Activated naive CD4-positive, alpha-beta T cell treated with anti-CD3 and anti-CD28 coated beads, Interleukin-2, amount 50 U/mL, for 24 hours (primary cell): ENCODE data around the gene PRKCE.
"Not testable (repeated sequence)": the region's sequence is repeated elsewhere in the genome, so short reads cannot be mapped to it uniquely, and the experiment has no call there.

Source experiments
- H3K27ac Mint-ChIP-seq: one replicate; pipeline ENCODE4 v1.8.0; 2021; ENCODE audit warnings: mild to moderate bottlenecking, mixed read lengths
- H3K27me3 Mint-ChIP-seq: one replicate; pipeline ENCODE4 v1.8.0; 2021; ENCODE audit warnings: mixed read lengths
- H3K36me3 Mint-ChIP-seq: one replicate; pipeline ENCODE4 v1.8.0; 2021; ENCODE audit warnings: mixed read lengths
- H3K4me1 Mint-ChIP-seq: one replicate; pipeline ENCODE4 v1.8.0; 2021; ENCODE audit warnings: mixed read lengths
- H3K4me3 Mint-ChIP-seq: one replicate; pipeline ENCODE4 v1.8.0; 2021; ENCODE audit warnings: mild to moderate bottlenecking, mixed read lengths
- H3K9me3 Mint-ChIP-seq: one replicate; pipeline ENCODE4 v1.8.0; 2021; ENCODE audit warnings: mixed read lengths

PRKCE gene

DNA sequence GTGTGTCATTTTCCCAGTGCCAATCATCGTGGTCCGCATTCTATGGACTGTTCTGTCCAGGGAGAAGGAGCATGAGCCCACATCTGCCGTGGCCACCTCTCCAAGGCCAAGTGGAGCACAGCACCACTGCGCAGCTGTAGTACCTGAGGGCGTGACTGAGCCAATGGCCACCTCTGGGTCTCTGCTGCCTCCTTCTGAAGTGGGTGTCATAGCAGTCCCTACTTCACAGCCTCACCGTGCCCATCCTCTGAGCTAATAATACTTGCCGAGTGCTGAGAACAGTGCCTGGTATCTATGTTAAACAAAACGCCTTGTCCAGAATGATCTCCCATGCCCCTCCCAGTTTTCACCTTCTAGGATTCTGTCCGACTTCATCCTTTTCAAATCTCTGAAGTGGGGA, 256.1 kb downstream of the PRKCE start:
- Mint-ChIP-seq H3K27ac (no peak overlapping the region), H3K36me3 (no peaks in the 10 kb centered on the region), H3K4me3 (no peak overlapping the region), H3K4me1 (no peaks in the 10 kb centered on the region), H3K27me3 (no peaks in the 10 kb centered on the region), H3K9me3 (no peaks in the 10 kb centered on the region)

DNA sequence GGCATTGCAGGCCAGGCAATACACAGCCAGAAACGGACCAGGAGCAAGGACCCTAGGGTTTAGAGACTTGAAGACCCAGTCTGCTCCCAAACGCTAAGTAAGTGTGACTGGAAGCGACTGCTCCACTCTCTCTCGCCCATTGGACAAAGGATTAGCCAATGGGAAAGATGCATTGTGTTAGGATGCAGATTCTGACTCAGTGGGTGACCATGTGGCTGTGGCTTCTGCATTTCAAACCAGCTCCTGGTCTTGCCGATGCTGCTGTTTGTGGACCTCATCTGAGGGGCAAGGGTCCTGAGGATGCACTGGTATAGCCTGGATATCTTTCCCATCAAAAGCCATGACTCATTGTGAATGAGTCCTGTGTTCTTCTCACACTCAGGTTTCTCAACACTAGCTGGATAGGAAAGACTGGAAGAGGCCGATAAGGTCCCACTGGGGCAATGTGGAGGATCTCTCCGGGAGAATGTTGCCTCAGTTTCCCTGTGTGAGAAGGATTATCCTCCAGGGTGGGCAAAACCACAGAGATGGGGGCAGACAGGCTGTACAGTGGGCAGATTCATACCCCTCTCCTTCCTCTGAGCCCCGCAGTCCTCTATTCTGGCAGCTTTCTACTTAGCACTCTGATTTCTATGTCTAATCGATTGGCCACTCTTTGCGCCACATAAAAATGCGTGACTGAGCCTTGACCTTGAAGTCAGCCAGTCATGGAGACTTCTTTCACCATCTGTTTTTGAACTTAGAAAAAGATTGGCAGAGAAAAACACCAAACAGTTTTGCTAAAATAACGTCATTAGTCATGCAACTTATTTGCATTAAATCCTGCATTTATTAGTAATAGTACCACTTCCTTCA, 257.1 kb downstream of the PRKCE start:
- no peaks in the 10 kb centered on the region for H3K9me3 Mint-ChIP-seq
- no peak overlapping the region for H3K4me3 Mint-ChIP-seq
- no peak overlapping the region for H3K27ac Mint-ChIP-seq
- no peaks in the 10 kb centered on the region for H3K4me1 Mint-ChIP-seq
- H3K36me3 Mint-ChIP-seq, result no peaks in the 10 kb centered on the region
- H3K27me3 Mint-ChIP-seq, result no peaks in the 10 kb centered on the region

DNA sequence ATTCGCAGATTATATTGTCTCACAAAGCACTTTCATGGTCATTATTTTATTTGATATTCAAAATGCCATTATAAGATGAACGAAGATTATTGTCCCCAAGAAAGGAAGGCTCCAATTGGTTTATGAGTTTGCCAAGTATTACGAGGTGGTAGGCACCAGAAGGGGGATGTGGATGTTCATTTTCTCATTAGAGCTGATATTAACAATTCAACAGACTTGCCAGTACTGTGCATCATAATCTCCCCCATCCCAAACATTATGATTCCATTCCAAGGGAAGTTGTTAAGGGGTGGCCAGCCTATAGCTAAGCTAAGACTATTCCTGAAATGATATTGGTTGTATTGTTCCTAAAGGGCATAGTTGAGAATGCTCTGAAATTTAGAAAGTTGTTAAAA, 257.7 kb downstream of the PRKCE start:
- H3K36me3 Mint-ChIP-seq, result no peaks in the 10 kb centered on the region
- H3K27me3 Mint-ChIP-seq, result no peaks in the 10 kb centered on the region
- H3K4me3 Mint-ChIP-seq, result no peak overlapping the region
- no peaks in the 10 kb centered on the region for H3K4me1 Mint-ChIP-seq
- H3K27ac Mint-ChIP-seq, result no peak overlapping the region
- H3K9me3 Mint-ChIP-seq, result no peaks in the 10 kb centered on the region

DNA sequence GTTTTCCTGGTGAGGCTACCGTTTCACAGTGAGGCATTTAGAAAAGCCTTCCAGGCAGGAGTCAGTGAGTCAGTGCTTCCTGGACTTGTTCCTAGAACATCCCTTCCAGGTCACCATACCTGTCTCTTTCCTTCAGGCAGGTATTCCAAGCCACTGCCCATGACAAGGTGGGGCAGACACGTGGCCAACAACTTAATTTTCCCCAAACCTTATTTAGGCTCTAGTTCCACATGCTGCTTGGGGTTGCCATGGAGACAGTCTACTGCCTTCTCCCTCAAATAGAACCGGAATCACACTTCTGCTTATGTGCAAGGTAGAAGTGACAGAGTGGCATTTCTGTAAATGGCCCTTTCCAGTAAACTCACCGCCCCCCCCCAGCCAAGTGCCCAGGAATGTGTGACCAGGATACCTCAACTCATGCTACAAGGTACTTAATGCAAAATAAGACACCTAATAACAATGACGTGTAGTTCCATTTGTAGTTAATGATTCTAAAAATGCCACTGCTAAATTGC, 258.3 kb downstream of the PRKCE start:
- no peaks in the 10 kb centered on the region for H3K4me1 Mint-ChIP-seq
- H3K27me3 Mint-ChIP-seq, result no peaks in the 10 kb centered on the region
- no peaks in the 10 kb centered on the region for H3K36me3 Mint-ChIP-seq
- H3K4me3 Mint-ChIP-seq, result no peak overlapping the region
- H3K9me3 Mint-ChIP-seq, result no peaks in the 10 kb centered on the region
- no peak overlapping the region for H3K27ac Mint-ChIP-seq

DNA sequence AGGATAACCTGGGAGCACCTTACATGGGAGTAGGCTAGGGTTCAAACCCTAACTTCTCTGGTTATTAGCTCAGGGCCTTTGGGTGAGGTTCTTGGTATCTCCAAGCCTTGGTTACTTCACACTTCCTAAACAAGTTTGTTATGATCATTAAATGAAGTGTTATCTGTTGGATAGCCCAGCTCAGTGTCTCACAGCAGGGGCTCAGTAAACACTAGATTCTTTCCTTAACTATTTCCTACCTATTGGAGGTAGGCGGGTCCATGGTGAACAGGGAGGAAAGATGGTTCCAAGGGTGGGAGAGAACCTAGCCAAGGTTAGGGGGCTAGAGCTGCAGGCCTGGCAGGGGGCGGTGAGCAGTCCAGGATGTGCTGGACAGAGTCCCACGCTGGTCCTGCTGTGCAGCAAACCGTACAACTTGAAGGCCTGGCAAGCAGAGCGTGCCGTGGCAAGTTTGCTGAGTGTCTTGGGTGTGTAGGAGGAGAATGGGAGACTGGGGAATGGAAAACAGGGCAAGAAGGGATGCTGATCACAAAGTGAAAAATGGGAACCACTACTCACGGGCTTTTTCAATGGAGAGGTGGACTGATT, 259.1 kb downstream of the PRKCE start:
- no peaks in the 10 kb centered on the region for H3K4me1 Mint-ChIP-seq
- H3K27ac Mint-ChIP-seq, result no peak overlapping the region
- H3K9me3 Mint-ChIP-seq, result no peaks in the 10 kb centered on the region
- no peak overlapping the region for H3K4me3 Mint-ChIP-seq
- no peaks in the 10 kb centered on the region for H3K36me3 Mint-ChIP-seq
- H3K27me3 Mint-ChIP-seq, result no peaks in the 10 kb centered on the region

DNA sequence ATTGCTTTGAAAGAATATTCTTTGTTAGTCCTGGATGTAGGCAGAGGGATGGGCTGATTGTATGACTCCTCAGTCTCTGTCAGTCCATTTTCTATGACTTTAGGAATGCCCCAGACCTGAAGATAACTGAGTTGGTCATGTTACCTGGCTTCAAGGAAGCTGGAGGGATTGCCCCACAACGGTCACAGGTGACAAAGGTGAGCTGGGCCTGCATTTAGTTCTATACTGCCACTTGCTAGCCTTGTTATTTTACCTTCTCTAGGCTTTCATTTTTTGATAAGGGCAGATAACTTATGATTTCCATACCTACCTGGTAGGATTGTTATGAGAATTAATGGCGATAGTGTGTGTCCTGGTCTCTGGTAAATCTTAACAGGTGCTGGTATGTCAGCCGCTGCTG, 260.1 kb downstream of the PRKCE start:
- no peaks in the 10 kb centered on the region for H3K36me3 Mint-ChIP-seq
- H3K27ac Mint-ChIP-seq, result no peak overlapping the region
- H3K27me3 Mint-ChIP-seq, result no peaks in the 10 kb centered on the region
- no peak overlapping the region for H3K4me3 Mint-ChIP-seq
- no peaks in the 10 kb centered on the region for H3K9me3 Mint-ChIP-seq
- no peaks in the 10 kb centered on the region for H3K4me1 Mint-ChIP-seq

DNA sequence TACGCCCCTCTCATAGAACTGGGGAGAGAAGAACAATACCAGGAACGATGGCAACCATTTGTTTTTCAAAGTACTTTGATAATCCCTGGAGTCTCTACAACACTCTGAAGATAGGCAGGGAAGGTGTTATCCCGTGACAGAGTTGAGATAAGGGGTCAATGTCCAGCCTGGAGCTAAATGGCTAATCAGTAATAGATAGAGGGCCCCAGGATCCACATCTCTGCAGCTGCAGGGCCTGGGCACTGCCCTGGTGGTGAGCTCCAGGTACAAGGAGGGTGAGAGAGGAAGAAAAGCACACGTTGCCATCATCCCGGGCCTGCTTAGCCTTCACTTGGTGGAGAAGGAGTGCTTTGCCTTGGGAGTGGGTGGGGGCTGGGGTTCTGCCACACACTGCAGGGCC, 260.6 kb downstream of the PRKCE start:
- no peaks in the 10 kb centered on the region for H3K36me3 Mint-ChIP-seq
- no peaks in the 10 kb centered on the region for H3K27me3 Mint-ChIP-seq
- no peak overlapping the region for H3K4me3 Mint-ChIP-seq
- no peaks in the 10 kb centered on the region for H3K9me3 Mint-ChIP-seq
- H3K4me1 Mint-ChIP-seq, result no peaks in the 10 kb centered on the region
- H3K27ac Mint-ChIP-seq, result no peak overlapping the region

DNA sequence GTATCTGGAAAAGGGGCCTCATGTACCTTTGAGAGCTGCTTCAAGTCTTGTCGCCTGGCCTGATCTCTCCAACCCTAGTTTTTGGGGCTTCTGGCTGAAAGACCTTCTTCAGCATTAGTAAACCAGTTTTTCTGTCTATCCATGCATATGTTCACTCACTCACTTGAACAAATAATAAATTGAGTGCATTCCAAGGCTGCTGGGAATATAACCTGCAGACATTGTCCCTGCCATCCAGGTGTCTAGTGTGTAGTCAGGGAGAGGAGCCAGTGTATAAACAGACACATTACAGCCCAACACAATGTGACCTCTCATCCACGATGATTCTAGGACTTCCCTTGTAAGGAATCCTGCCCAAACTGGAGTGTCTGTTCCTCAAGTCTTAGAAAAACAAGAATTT, 262.1 kb downstream of the PRKCE start:
- H3K9me3 Mint-ChIP-seq, result no peaks in the 10 kb centered on the region
- no peaks in the 10 kb centered on the region for H3K4me1 Mint-ChIP-seq
- no peaks in the 10 kb centered on the region for H3K36me3 Mint-ChIP-seq
- H3K27me3 Mint-ChIP-seq, result no peaks in the 10 kb centered on the region
- no peak overlapping the region for H3K4me3 Mint-ChIP-seq
- no peak overlapping the region for H3K27ac Mint-ChIP-seq

DNA sequence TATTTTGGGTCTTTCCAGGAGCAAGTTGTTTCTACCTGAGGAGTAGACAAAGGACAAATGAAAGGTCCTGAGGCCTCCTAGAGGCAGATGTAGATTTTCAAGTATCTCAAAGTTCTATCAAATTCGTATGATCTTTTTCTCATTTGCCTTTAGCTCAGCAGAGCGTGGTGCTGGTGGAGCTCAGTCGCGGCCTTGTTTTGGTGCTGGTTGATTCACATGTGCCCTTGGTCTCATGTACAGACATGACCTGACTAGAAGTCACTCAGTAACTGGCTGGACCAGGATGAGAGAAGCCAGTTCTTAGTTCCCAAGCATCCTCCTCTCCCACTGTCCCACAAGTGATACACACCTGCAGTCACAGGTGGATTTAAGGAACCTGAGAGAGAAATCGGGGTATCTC, 264.0 kb downstream of the PRKCE start:
- Mint-ChIP-seq H3K27me3 (no peaks in the 10 kb centered on the region), H3K4me3 (no peak overlapping the region), H3K36me3 (no peaks in the 10 kb centered on the region), H3K27ac (no peak overlapping the region), H3K9me3 (no peaks in the 10 kb centered on the region), H3K4me1 (no peaks in the 10 kb centered on the region)

DNA sequence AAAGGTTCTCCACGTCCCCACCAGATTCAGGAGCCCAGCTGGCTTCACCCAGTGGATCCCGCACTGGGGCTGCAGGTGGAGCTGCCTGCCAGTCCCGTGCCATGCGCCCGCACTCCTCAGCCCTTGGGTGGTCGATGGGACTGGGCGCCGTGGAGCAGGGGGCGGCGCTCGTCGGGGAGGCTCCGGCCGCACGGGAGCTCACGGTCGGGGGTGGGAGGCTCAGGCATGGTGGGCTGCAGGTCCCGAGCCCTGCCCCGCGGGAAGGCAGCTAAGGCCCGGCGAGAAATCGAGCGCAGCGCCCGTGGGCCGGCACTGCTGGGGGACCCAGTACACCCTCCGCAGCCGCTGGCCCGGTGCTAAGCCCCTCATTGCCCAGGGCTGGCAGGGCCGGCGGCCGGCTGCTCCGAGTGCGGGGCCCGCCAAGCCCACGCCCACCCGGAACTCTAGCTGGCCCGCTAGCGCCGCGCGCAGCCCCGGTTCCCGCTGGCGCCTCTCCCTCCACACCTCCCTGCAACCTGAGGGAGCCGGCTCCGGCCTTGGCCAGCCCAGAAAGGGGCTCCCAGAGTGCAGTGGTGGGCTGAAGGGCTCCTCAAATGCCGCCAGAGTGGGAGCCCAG, 266.2 kb downstream of the PRKCE start:
- H3K27me3 Mint-ChIP-seq, H3K4me1 Mint-ChIP-seq, H3K27ac Mint-ChIP-seq, H3K9me3 Mint-ChIP-seq, H3K4me3 Mint-ChIP-seq, H3K36me3 Mint-ChIP-seq: not testable (repeated sequence)

DNA sequence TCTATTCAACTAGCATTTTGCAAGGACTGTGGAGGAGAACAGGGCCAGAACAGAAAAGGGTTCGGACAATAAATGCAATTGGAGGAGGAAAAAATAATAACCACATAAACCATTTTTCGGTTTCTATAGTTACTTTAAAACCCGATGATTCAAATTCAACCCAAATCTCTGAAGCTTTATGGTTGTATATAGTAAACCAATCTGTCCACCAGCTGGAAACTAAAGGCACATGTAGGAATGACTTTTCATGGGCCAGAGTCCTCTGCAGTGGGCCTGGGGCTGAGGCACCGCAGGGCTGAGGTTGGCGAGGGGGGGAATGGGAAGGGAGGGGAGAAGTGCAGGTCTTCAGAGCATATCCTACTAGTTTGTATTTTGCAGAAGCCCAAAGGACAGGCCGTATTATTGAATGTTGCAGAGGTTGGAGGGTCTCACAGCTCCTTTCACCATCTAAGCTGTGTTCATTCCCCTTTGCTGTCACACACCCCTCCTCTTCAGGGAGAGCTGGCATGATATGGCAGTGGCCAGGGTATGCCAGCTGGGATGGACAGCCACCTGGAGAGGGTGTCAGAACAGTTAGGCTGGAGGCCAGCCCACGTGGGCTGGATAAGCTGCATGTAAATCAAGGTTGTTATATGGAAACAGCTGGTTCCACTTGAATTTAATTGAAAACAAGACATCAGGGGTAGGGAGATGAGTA, 267.1 kb downstream of the PRKCE start:
- Mint-ChIP-seq H3K27ac (no peak overlapping the region), H3K27me3 (no peaks in the 10 kb centered on the region), H3K36me3 (no peaks in the 10 kb centered on the region), H3K4me1 (no peaks in the 10 kb centered on the region), H3K4me3 (no peak overlapping the region), H3K9me3 (no peaks in the 10 kb centered on the region)

DNA sequence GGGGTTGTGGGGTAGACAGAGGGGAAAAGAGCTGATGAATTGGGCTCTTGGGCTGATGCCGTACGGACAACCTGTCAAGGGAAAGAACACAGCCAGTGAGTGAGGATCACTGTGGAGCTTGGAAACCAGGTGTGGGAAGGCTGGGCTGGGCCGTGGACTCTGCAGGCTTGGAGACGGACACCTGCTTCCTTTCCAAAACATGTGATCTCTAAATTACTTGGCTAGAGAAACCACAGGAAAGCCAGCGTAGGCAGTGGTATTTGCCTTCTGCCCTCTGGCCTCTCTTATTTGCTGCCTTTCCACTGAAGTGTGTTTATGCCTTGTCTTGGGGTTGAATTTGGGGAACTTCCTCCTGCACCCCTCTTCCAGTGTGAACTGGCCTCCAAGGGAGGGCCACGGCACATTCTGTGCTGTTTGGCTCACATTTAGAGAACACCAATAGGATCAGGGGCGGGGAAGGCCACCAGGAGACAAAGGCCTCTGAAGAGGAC, 267.7 kb downstream of the PRKCE start:
- H3K9me3 Mint-ChIP-seq, result no peaks in the 10 kb centered on the region
- H3K4me1 Mint-ChIP-seq, result no peaks in the 10 kb centered on the region
- no peak overlapping the region for H3K27ac Mint-ChIP-seq
- no peak overlapping the region for H3K4me3 Mint-ChIP-seq
- no peaks in the 10 kb centered on the region for H3K36me3 Mint-ChIP-seq
- H3K27me3 Mint-ChIP-seq, result no peaks in the 10 kb centered on the region

DNA sequence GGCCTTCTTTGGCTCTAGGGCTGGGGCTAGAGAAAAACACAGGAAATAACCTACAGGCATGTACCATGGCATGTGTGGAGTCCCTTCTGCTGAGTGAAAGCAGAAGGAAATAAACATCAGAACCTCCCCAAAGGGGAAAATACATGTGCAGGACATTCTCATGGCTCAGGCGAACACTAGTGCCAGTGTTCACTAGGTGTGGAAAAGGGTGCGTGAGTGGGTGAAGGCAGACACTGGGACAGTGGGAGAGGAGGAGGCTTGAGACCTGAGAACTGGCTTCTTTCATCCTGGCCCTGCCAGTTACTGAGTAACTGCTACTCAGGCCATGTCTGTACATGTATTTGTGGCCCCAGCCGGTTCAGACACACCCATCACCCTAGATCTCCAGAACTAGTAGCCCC, 268.2 kb downstream of the PRKCE start:
- Mint-ChIP-seq H3K9me3 (no peaks in the 10 kb centered on the region), H3K36me3 (no peaks in the 10 kb centered on the region), H3K27me3 (no peaks in the 10 kb centered on the region), H3K4me3 (no peak overlapping the region), H3K4me1 (no peaks in the 10 kb centered on the region), H3K27ac (no peak overlapping the region)

DNA sequence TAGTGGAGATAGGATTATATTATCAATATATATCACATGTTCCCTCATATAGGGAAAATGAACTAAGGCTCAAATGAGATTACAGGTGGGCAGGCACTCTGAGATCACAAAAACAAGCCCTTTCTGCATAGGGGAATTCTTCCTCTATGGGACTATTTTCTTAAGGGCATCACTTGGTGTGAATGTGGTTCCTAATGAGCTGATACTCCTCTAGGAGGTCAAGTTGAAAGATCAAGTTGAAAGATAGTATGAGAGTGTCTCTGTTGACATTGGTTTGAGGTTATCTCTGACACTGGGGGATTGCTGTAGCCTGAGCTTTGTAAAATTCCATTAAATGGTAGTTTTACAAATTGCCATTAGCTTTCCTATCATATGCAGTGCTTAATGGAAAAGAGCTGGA, 270.4 kb downstream of the PRKCE start:
- Mint-ChIP-seq H3K27ac (no peak overlapping the region), H3K27me3 (no peaks in the 10 kb centered on the region), H3K36me3 (no peaks in the 10 kb centered on the region), H3K9me3 (no peaks in the 10 kb centered on the region), H3K4me3 (no peak overlapping the region), H3K4me1 (no peaks in the 10 kb centered on the region)

DNA sequence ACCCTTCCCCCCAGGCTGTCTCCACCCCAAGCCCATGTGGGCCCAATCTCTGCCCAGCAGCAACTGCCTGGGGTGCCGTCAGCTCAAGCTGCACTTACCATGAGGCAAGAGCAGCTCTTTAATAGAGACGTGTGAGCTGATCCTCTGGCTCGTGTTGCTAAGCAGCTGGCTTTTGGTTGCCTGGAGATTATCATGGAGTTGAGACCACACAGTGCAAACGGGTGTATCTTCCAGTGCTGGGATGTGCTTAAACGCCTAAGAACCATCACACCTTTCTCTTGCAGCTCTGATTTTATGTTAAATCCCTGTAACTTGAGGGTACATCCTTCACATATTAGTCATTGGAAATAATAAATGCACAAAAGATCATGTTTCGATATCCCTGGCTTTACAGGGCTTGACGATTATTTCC, 271.1 kb downstream of the PRKCE start:
- Mint-ChIP-seq H3K4me1 (no peaks in the 10 kb centered on the region), H3K27ac (no peak overlapping the region), H3K27me3 (no peaks in the 10 kb centered on the region), H3K9me3 (no peaks in the 10 kb centered on the region), H3K4me3 (no peak overlapping the region), H3K36me3 (no peaks in the 10 kb centered on the region)

DNA sequence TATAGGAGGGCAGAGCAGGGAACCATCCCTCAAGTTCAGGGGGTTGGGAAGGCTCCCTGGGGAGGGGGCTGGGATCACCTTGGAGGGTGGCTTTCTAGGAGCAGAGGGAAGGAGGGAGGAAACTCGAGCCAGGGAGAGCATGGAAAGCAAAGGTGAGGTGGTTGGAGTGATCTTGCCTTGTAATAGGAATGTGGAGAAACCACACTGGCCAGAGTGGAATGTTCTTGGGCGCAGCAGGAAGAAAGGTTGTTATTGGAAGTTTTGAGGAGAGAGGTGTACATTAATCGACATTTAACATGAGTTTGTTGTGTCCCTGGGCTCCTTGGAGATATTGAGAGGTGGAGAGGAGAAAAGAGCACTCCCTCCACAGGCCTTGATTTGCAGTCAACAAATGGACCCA, 272.2 kb downstream of the PRKCE start:
- no peak overlapping the region for H3K4me3 Mint-ChIP-seq
- H3K36me3 Mint-ChIP-seq, result no peaks in the 10 kb centered on the region
- H3K9me3 Mint-ChIP-seq, result no peaks in the 10 kb centered on the region
- no peak overlapping the region for H3K27ac Mint-ChIP-seq
- no peaks in the 10 kb centered on the region for H3K4me1 Mint-ChIP-seq
- no peaks in the 10 kb centered on the region for H3K27me3 Mint-ChIP-seq
